IMR-90 (cell line): Measurements from ENCODE around the gene TRIO. TPM values are rescaled to one million over a fixed set of nuclear protein-coding genes. Genes with fewer than 3 reads are reported as not detected.

Source experiments
- ATAC-seq: fragments of 200-7000 bp; cut with Tn5 transposase; 2 replicates; pipeline ENCODE4 v1.9.1; 2020; ENCODE audit warnings: low read depth, mild to moderate bottlenecking, moderate library complexity
- BruUV-seq: library from RNA; stranded (reverse); fragments of 400-500 nt; replicated peaks from 2 replicates; lab custom pipeline; 2021; lab: Mats Ljungman, UMichigan
- CTCF ChIA-PET: fragments of 300-600 bp; formaldehyde crosslinking; extraction: SDS; loops from one replicate; lab custom pipeline; 2021; ENCODE audit warnings: antibody characterized with exemption; lab: Yijun Ruan, JAX
- POLR2A ChIA-PET: fragments of 300-600 bp; sonication (Branson Sonifier 250); formaldehyde crosslinking; loops from one replicate; lab custom pipeline; 2022; ENCODE audit warnings: antibody characterized with exemption; ENCODE audit not compliant: unreplicated experiment; lab: Charles Lee
- DNase-seq: peaks from one replicate; pipeline ENCODE4 v3.0.0; 2013
- H2AFZ ChIP-seq: replicated peaks from 2 replicates; pipeline ENCODE3; 2013; ENCODE audit warnings: low read length, mild to moderate bottlenecking; ENCODE audit not compliant: poor library complexity
- H2AK5ac ChIP-seq: 2 replicates; pipeline ENCODE4 v1.6.1; 2013; ENCODE audit warnings: low read depth, low read length, inconsistent platforms
- H2AK9ac ChIP-seq: replicated peaks from 2 replicates; pipeline ENCODE3; 2013; ENCODE audit warnings: mild to moderate bottlenecking, low read depth, low read length, moderate library complexity; ENCODE audit not compliant: poor library complexity
- H2BK120ac ChIP-seq: 2 replicates; pipeline ENCODE4 v1.6.1; 2013; ENCODE audit warnings: low read depth, low read length, inconsistent platforms
- H2BK15ac ChIP-seq: 3 replicates; pipeline ENCODE4 v1.6.1; 2013; ENCODE audit warnings: low read depth, low read length, inconsistent platforms
- H2BK20ac ChIP-seq: 2 replicates; pipeline ENCODE4 v1.6.1; 2013; ENCODE audit warnings: low read depth, mild to moderate bottlenecking, inconsistent platforms, low read length, moderate library complexity
- H2BK5ac ChIP-seq: 2 replicates; pipeline ENCODE4 v1.6.1; 2013; ENCODE audit warnings: mild to moderate bottlenecking, low read depth, low read length, inconsistent platforms; ENCODE audit not compliant: poor library complexity, severe bottlenecking
- H3K14ac ChIP-seq: replicated peaks from 2 replicates; pipeline ENCODE4 v1.6.1; 2013; ENCODE audit warnings: low read depth, low read length, inconsistent platforms
- H3K18ac ChIP-seq: 2 replicates; pipeline ENCODE4 v1.6.1; 2013; ENCODE audit warnings: low read depth, low read length, control low read depth
- H3K23ac ChIP-seq: 2 replicates; pipeline ENCODE4 v1.6.1; 2013; ENCODE audit warnings: low read depth, low read length, inconsistent platforms
- H3K27ac ChIP-seq: 2 replicates; pipeline ENCODE4 v1.5.1; 2013; ENCODE audit warnings: mild to moderate bottlenecking, control low read depth, low read length; ENCODE audit not compliant: insufficient read depth
- H3K27me3 ChIP-seq: 2 replicates; pipeline ENCODE4 v1.6.1; 2013; ENCODE audit warnings: low read length; ENCODE audit not compliant: control insufficient read depth, insufficient read depth
- H3K36me3 ChIP-seq: 2 replicates; pipeline ENCODE4 v1.6.1; 2013; ENCODE audit warnings: low read length, mixed read lengths; ENCODE audit not compliant: control insufficient read depth, insufficient read depth
- H3K4ac ChIP-seq: 2 replicates; pipeline ENCODE4 v1.6.1; 2013; ENCODE audit warnings: low read depth, low read length, inconsistent platforms
- H3K4me1 ChIP-seq: 2 replicates; pipeline ENCODE4 v1.6.1; 2013; ENCODE audit warnings: low read length, mixed read lengths; ENCODE audit not compliant: control insufficient read depth, insufficient read depth
- H3K4me2 ChIP-seq: 2 replicates; pipeline ENCODE4 v1.6.1; 2013; ENCODE audit warnings: low read depth, mild to moderate bottlenecking, control low read depth, low read length, moderate library complexity
- H3K4me3 ChIP-seq: 2 replicates; pipeline ENCODE4 v1.5.1; 2013; ENCODE audit warnings: low read depth, mild to moderate bottlenecking, control low read depth, low read length, moderate library complexity; ENCODE audit not compliant: insufficient read depth
- H3K56ac ChIP-seq: 2 replicates; pipeline ENCODE4 v1.6.1; 2013; ENCODE audit warnings: low read length, inconsistent platforms; ENCODE audit not compliant: insufficient read depth; ENCODE audit errors: extremely low read depth
- H3K79me1 ChIP-seq, 2 experiments: 2 replicates each; pipeline ENCODE4 v1.6.1; 2013; ENCODE audit warnings: low read length in 2 of 2, inconsistent platforms in 1 of 2, low read depth in 1 of 2
- H3K9ac ChIP-seq: 2 replicates; pipeline ENCODE4 v1.6.1; 2013; ENCODE audit warnings: low read depth, low read length, control low read depth
- H3K9me1 ChIP-seq: 2 replicates; pipeline ENCODE4 v1.6.1; 2013; ENCODE audit warnings: low read length, inconsistent platforms; ENCODE audit not compliant: insufficient read depth
- H3K9me3 ChIP-seq: 2 replicates; pipeline ENCODE4 v1.6.1; 2013; ENCODE audit warnings: low read length; ENCODE audit not compliant: control insufficient read depth, insufficient read depth
- H4K20me1 ChIP-seq: 2 replicates; pipeline ENCODE4 v1.6.1; 2013; ENCODE audit warnings: low read length, inconsistent platforms; ENCODE audit not compliant: insufficient read depth
- H4K5ac ChIP-seq: 2 replicates; pipeline ENCODE4 v1.6.1; 2013; ENCODE audit warnings: mild to moderate bottlenecking, low read depth, low read length, control low read depth
- H4K8ac ChIP-seq, 2 experiments: 2 replicates each; pipeline ENCODE4 v1.6.1; 2013; ENCODE audit warnings: low read depth in 2 of 2, low read length in 2 of 2, control low read depth in 1 of 2, inconsistent platforms in 1 of 2
- H4K91ac ChIP-seq: 2 replicates; pipeline ENCODE4 v1.6.1; 2013; ENCODE audit warnings: low read depth, low read length, inconsistent platforms; ENCODE audit not compliant: insufficient read depth
- BHLHE40 ChIP-seq: fragments of 150-350 bp; IDR thresholded peaks from 2 replicates; pipeline ENCODE4 v1.6.1; 2016; ENCODE audit warnings: mild to moderate bottlenecking, low read depth, low read length
- CEBPB ChIP-seq: IDR thresholded peaks from 2 replicates; pipeline ENCODE4 v1.6.1; 2012; ENCODE audit warnings: low read depth, low read length, improper control_type of control experiment
- CHD1 ChIP-seq: IDR thresholded peaks from 2 replicates; pipeline ENCODE4 v1.6.1; 2012; ENCODE audit warnings: low read depth, low read length, improper control_type of control experiment
- CTCF ChIP-seq: conservative IDR thresholded peaks from 2 replicates; pipeline ENCODE4 v1.5.1; 2012; ENCODE audit warnings: mild to moderate bottlenecking, low read depth, low read length, improper control_type of control experiment
- ELK1 ChIP-seq: fragments of 150-350 bp; IDR thresholded peaks from 2 replicates; pipeline ENCODE4 v1.6.1; 2016; ENCODE audit warnings: low read depth, mild to moderate bottlenecking, low read length, moderate library complexity, borderline replicate concordance
- FOS ChIP-seq: fragments of 150-350 bp; IDR thresholded peaks from 2 replicates; pipeline ENCODE4 v1.6.1; 2016; ENCODE audit warnings: low read depth, low read length
- MAFK ChIP-seq: IDR thresholded peaks from 2 replicates; pipeline ENCODE4 v1.6.1; 2012; ENCODE audit warnings: low read depth, low read length, improper control_type of control experiment
- NFE2L2 ChIP-seq: fragments of 150-350 bp; IDR thresholded peaks from 2 replicates; pipeline ENCODE4 v1.6.1; 2016; ENCODE audit warnings: low read depth, mild to moderate bottlenecking, low read length
- POLR2A ChIP-seq: IDR thresholded peaks from 2 replicates; pipeline ENCODE4 v1.6.1; 2012; ENCODE audit warnings: mild to moderate bottlenecking, low read depth, low read length
- RAD21 ChIP-seq: IDR thresholded peaks from 2 replicates; pipeline ENCODE4 v1.6.1; 2012; ENCODE audit warnings: low read length, improper control_type of control experiment
- RFX5 ChIP-seq: IDR thresholded peaks from 2 replicates; pipeline ENCODE4 v1.8.0; 2012; ENCODE audit warnings: low read depth, mild to moderate bottlenecking, low read length, moderate library complexity
- USF2 ChIP-seq: fragments of 150-350 bp; IDR thresholded peaks from 2 replicates; pipeline ENCODE4 v1.6.1; 2017; ENCODE audit warnings: mild to moderate bottlenecking, antibody characterized with exemption, low read length, low read depth
- WGBS, 2 experiments: methylation state at CpG; one replicate each; pipeline versions ENCODE4 v1.1.5 to v1.1.7; 2013; ENCODE audit warnings: missing lambda C conversion rate in 2 of 2; ENCODE audit not compliant: insufficient read length in 1 of 2; ENCODE audit errors: extremely low coverage in 2 of 2; 5-methylcytosine and 5-hydroxymethylcytosine counted together
- dilution Hi-C: fragments of 300-500 bp; cut with HindIII; formaldehyde crosslinking; loops from one replicate; pipeline ENCODE4 v1.14.3; 2018; ENCODE audit warnings: low sequenced_read_pairs; ENCODE audit not compliant: unreplicated experiment
- in situ Hi-C: fragments of 300-500 bp; cut with MboI; formaldehyde crosslinking; loops from 3 replicates; pipeline ENCODE4 v1.14.3; 2019; ENCODE audit warnings: low sequenced_read_pairs, inconsistent platforms, mixed read lengths
- intact Hi-C: fragments of 100-400 bp; cut with micrococcal nuclease; formaldehyde crosslinking; loops from 2 replicates; pipeline ENCODE4 v1.10.0; 2022
- polyA plus RNA-seq, 3 experiments: library from polyadenylated mRNA; depleted of rRNA; stranded (reverse); fragments of >200 nt; gene quantifications; 2 replicates each; pipeline ENCODE4 v1.2.3, GENCODE V29; 2012; ENCODE audit warnings: low replicate concordance in 1 of 3
- total RNA-seq: library from RNA; depleted of rRNA; stranded (reverse); fragments of >200 nt; gene quantifications from 2 replicates; pipeline ENCODE4 v1.2.3, GENCODE V29; 2012

The TRIO gene
- total and polyA plus RNA-seq, 2 of the 4 experiments (the other 2 are of a cell fraction), result 206 to 522 TPM

- Histone ChIP-seq H2AFZ (peak overlapping the region; percentile 23), H3K4ac (peak overlapping the region; percentile 74), H2AK5ac (peak overlapping the region; percentile 96), H3K4me1 (peaks cover 30% of the 10 kb centered on the region), H4K5ac (peak overlapping the region; percentile 83; the same call in 1 of the 2 replicates), H3K27me3 (no peaks in the 10 kb centered on the region), H4K20me1 (peaks cover 86% of the 10 kb centered on the region), H4K8ac (peak overlapping the region; percentile 27 to 79; a peak in 3 of 4 replicates), H3K27ac (peak overlapping the region; percentile 84), H2BK5ac (peak overlapping the region; percentile 99), H3K23ac (peak overlapping the region; percentile 88), H4K91ac (peak overlapping the region; percentile 67), H3K4me2 (peak overlapping the region; percentile 69), H2BK20ac (peak overlapping the region; percentile 53; the same call in 1 of the 2 replicates), H2AK9ac (peak overlapping the region; percentile 66), H3K79me1 (0 out of 4 replicates have a peak, but pooled peaks cover 0 to 3% of the 10 kb centered on the region in 2 experiments), H3K14ac (peak overlapping the region; percentile 68), H3K9me1 (peaks cover 14% of the 10 kb centered on the region), H3K18ac (peak overlapping the region; percentile 33), H3K36me3 (peaks cover 26% of the 10 kb centered on the region), H3K56ac (peak overlapping the region; percentile 53; the same call in 1 of the 2 replicates), H3K9ac (peak overlapping the region; percentile 28), H3K9me3 (no peaks in the 10 kb centered on the region), H3K4me3 (no peak overlapping the region), H2BK120ac (peak overlapping the region; percentile 52), H2BK15ac (peak overlapping the region; percentile 25; the same call in 2 of the 3 replicates)
- BruUV-seq, result no TSS peak
- ATAC-seq (no peak), DNase-seq (no peak)
- in situ Hi-C loops (no loop called here), dilution Hi-C loops (no loop called here), intact Hi-C loops (no loop called here)
- no peak for TF ChIP-seq ELK1
- TF ChIP-seq RFX5, result no peak
- TF ChIP-seq BHLHE40, result no peak
- TF ChIP-seq NFE2L2, result no peak
- no peak for TF ChIP-seq RAD21
- no peak for TF ChIP-seq CEBPB
- no peak for TF ChIP-seq USF2
- no peak for TF ChIP-seq CTCF
- TF ChIP-seq POLR2A, result no peak
- no peak for TF ChIP-seq MAFK
- TF ChIP-seq FOS, result no peak
- TF ChIP-seq CHD1, result no peak
- ChIA-PET POLR2A (interaction anchor here (0.6 to 0.9 kb wide), 2 partner anchors 10 to 30 kb away, joined by 3 to 5 read pairs; no protein-coding TSS in a partner anchor), CTCF (interaction anchor here (0.6 to 1.7 kb wide), 2 partner anchors 15 to 121 kb away, joined by 4 read pairs; no protein-coding TSS in a partner anchor)
- 64% methylated on average over 3 of the region's 15 CpGs; no CpG with 5 or more reads in 1 of the 2 experiments for WGBS, 2 experiments
Observed at GRCh38 chr5:14148890-14149671, 5.9 kb downstream of the TRIO start.
